ENCODE data around the gene RIN3.

DNA sequence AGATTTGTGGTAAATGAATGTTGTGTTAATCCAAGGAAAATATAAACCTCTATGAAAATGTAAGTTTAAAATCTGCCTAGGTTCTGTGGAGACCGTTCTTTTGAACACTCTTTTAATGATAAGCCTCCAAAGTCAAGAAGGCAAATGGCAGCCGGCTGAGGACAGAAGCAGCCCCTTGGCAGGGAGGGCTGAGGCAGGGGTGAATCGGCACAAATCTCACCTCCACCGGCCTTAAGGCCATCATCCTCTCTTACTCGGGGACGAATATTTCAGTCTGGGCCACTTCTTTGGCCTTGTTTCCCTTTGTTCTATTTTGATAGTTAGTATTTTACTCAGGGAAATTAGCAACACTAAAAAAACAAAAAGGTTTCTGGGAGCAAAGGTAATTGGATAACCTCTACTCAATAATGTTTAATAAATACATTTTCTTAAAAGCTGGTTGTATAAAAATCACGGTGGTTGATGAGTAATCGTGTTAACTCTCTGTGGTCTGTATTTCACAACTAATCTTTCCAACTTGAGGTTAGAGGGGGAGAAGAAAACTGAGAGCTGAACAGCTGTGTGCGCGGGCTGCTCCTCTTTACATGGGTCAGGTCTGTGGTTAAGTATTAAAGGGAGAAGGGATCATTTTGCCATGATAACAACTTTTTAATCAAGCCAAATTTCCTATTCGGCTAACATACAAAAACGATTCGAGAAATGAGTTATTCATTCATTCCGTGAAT, 216.2 kb downstream of the RIN3 start:
- no peak for TF ChIP-seq FOXA2 (IDR thresholded peaks at IDR 0.05)
- TF ChIP-seq, protein P1, sequence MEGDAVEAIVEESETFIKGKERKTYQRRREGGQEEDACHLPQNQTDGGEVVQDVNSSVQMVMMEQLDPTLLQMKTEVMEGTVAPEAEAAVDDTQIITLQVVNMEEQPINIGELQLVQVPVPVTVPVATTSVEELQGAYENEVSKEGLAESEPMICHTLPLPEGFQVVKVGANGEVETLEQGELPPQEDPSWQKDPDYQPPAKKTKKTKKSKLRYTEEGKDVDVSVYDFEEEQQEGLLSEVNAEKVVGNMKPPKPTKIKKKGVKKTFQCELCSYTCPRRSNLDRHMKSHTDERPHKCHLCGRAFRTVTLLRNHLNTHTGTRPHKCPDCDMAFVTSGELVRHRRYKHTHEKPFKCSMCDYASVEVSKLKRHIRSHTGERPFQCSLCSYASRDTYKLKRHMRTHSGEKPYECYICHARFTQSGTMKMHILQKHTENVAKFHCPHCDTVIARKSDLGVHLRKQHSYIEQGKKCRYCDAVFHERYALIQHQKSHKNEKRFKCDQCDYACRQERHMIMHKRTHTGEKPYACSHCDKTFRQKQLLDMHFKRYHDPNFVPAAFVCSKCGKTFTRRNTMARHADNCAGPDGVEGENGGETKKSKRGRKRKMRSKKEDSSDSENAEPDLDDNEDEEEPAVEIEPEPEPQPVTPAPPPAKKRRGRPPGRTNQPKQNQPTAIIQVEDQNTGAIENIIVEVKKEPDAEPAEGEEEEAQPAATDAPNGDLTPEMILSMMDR (IDR thresholded peaks at IDR 0.05; ENCODE audit: low read depth, low read length, missing input control), result no peak
- TF ChIP-seq, protein P2, sequence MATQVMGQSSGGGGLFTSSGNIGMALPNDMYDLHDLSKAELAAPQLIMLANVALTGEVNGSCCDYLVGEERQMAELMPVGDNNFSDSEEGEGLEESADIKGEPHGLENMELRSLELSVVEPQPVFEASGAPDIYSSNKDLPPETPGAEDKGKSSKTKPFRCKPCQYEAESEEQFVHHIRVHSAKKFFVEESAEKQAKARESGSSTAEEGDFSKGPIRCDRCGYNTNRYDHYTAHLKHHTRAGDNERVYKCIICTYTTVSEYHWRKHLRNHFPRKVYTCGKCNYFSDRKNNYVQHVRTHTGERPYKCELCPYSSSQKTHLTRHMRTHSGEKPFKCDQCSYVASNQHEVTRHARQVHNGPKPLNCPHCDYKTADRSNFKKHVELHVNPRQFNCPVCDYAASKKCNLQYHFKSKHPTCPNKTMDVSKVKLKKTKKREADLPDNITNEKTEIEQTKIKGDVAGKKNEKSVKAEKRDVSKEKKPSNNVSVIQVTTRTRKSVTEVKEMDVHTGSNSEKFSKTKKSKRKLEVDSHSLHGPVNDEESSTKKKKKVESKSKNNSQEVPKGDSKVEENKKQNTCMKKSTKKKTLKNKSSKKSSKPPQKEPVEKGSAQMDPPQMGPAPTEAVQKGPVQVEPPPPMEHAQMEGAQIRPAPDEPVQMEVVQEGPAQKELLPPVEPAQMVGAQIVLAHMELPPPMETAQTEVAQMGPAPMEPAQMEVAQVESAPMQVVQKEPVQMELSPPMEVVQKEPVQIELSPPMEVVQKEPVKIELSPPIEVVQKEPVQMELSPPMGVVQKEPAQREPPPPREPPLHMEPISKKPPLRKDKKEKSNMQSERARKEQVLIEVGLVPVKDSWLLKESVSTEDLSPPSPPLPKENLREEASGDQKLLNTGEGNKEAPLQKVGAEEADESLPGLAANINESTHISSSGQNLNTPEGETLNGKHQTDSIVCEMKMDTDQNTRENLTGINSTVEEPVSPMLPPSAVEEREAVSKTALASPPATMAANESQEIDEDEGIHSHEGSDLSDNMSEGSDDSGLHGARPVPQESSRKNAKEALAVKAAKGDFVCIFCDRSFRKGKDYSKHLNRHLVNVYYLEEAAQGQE (IDR thresholded peaks at IDR 0.05), result no peak
- TF ChIP-seq YY1 (IDR thresholded peaks at IDR 0.05), result no peak
- TF ChIP-seq, protein P3, sequence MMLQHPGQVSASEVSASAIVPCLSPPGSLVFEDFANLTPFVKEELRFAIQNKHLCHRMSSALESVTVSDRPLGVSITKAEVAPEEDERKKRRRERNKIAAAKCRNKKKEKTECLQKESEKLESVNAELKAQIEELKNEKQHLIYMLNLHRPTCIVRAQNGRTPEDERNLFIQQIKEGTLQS (IDR thresholded peaks at IDR 0.05), result no peak
- TF ChIP-seq, protein P4, sequence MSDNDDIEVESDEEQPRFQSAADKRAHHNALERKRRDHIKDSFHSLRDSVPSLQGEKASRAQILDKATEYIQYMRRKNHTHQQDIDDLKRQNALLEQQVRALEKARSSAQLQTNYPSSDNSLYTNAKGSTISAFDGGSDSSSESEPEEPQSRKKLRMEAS (IDR thresholded peaks at IDR 0.05), result no peak

Measured in liver (tissue), 3 donors.